LNCaP clone FGC (cell line): Measurements from ENCODE around the gene IGSF23.
"Not testable (repeated sequence)": the region's sequence is repeated elsewhere in the genome, so short reads cannot be mapped to it uniquely, and the experiment has no call there.

ENCODE experiments used
- DNase-seq: peaks from one replicate; pipeline ENCODE4 v3.0.0-alpha.2; 2011; ENCODE audit warnings: low read depth
- H3K4me3 ChIP-seq: 2 replicates; pipeline ENCODE4 v1.5.1; 2011; ENCODE audit warnings: mild to moderate bottlenecking, low read depth, low read length, control low read depth
- TF ChIP-seq, protein P1 (sequence below): IDR thresholded peaks from 2 replicates; pipeline ENCODE4 v1.5.1; 2012; ENCODE audit warnings: mild to moderate bottlenecking; ENCODE audit not compliant: control insufficient read depth, insufficient read depth; ENCODE audit errors: extremely low read depth

Gene IGSF23

GRCh38 chr19:44683434-44684210 is 70.3 kb downstream of the IGSF23 start:
- DNase-seq = no peak
- no peak overlapping the region for H3K4me3 ChIP-seq
- TF ChIP-seq, protein P1, sequence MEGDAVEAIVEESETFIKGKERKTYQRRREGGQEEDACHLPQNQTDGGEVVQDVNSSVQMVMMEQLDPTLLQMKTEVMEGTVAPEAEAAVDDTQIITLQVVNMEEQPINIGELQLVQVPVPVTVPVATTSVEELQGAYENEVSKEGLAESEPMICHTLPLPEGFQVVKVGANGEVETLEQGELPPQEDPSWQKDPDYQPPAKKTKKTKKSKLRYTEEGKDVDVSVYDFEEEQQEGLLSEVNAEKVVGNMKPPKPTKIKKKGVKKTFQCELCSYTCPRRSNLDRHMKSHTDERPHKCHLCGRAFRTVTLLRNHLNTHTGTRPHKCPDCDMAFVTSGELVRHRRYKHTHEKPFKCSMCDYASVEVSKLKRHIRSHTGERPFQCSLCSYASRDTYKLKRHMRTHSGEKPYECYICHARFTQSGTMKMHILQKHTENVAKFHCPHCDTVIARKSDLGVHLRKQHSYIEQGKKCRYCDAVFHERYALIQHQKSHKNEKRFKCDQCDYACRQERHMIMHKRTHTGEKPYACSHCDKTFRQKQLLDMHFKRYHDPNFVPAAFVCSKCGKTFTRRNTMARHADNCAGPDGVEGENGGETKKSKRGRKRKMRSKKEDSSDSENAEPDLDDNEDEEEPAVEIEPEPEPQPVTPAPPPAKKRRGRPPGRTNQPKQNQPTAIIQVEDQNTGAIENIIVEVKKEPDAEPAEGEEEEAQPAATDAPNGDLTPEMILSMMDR = no peak

- H3K4me3 ChIP-seq, DNase-seq: not testable (repeated sequence)
Measured at GRCh38 chr19:44684396-44684795, 71.0 kb downstream of the IGSF23 start.

- TF ChIP-seq, protein P1 = no peak
- no peak for DNase-seq
- no peak overlapping the region for H3K4me3 ChIP-seq
Measured at GRCh38 chr19:44684892-44685863, 71.8 kb downstream of the IGSF23 start.

- H3K4me3 ChIP-seq = no peak overlapping the region
- no peak for DNase-seq
- TF ChIP-seq, protein P1 = no peak
Measured at GRCh38 chr19:44685877-44686276, 72.5 kb downstream of the IGSF23 start.
